PFSK-1 (cell line): Measurements from ENCODE around the gene SNX9.

Experiments used
- FOXP2 ChIP-seq: optimal IDR thresholded peaks from 2 replicates; pipeline ENCODE3; 2011; ENCODE audit warnings: borderline replicate concordance, control low read depth, inconsistent platforms; ENCODE audit not compliant: insufficient read depth; ENCODE audit errors: extremely low read length, extremely low read depth
- POLR2AphosphoS5 ChIP-seq: IDR thresholded peaks from 2 replicates; pipeline ENCODE4 v1.6.1; 2012; ENCODE audit warnings: low read depth, mild to moderate bottlenecking, control low read depth, low read length, moderate library complexity
- TAF1 ChIP-seq: IDR thresholded peaks from 2 replicates; pipeline ENCODE4 v1.6.1; 2012; ENCODE audit warnings: low read length, control low read depth, borderline replicate concordance; ENCODE audit not compliant: insufficient read depth
- TF ChIP-seq, protein P1 (sequence below), 2 experiments: IDR thresholded peaks; 2 replicates each; pipeline versions ENCODE4 v1.6.1 to v1.8.0; 2011 to 2012; ENCODE audit warnings: low read depth in 2 of 2, low read length in 2 of 2, control low read depth in 1 of 2, inconsistent platforms in 1 of 2, mild to moderate bottlenecking in 1 of 2, moderate library complexity in 1 of 2; ENCODE audit not compliant: insufficient read depth in 1 of 2

DNA sequence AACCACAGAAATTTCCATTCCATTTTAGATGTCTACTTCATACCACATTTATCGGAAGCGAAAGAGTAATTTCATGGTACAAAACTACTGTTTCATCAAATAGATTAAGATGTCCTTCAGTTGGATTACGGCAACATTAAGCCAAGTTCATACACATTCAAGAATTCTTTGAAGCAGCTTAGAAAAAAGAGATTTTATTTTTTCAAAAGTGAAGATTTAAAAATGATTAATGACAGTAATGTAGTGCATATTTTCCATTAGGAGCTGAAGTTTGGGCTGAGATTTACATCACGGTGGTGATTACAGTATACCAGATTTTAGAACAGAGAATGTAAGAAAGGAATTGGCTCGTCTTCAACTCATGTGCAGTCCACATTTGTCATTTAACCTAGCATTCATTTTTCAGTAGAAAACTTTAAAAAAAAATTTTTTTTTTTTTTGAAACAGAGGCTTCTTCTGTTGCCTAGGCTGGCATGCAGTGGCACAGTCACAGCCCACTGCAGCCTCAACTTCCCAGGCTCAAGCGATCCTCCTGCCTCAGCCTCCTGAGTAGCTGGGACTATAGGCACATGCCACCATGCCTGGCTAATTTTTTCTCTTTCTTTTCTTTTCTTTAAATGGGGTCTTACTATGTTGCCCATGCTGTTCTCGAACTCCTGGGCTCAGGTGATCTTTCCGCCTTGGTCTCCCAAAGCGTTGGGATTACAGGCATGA is 160.5 kb downstream of the SNX9 start:
- TF ChIP-seq POLR2AphosphoS5 (no peak), FOXP2 (no peak), TAF1 (no peak; the same call in 1 of the 2 replicates)
- TF ChIP-seq, protein P1, sequence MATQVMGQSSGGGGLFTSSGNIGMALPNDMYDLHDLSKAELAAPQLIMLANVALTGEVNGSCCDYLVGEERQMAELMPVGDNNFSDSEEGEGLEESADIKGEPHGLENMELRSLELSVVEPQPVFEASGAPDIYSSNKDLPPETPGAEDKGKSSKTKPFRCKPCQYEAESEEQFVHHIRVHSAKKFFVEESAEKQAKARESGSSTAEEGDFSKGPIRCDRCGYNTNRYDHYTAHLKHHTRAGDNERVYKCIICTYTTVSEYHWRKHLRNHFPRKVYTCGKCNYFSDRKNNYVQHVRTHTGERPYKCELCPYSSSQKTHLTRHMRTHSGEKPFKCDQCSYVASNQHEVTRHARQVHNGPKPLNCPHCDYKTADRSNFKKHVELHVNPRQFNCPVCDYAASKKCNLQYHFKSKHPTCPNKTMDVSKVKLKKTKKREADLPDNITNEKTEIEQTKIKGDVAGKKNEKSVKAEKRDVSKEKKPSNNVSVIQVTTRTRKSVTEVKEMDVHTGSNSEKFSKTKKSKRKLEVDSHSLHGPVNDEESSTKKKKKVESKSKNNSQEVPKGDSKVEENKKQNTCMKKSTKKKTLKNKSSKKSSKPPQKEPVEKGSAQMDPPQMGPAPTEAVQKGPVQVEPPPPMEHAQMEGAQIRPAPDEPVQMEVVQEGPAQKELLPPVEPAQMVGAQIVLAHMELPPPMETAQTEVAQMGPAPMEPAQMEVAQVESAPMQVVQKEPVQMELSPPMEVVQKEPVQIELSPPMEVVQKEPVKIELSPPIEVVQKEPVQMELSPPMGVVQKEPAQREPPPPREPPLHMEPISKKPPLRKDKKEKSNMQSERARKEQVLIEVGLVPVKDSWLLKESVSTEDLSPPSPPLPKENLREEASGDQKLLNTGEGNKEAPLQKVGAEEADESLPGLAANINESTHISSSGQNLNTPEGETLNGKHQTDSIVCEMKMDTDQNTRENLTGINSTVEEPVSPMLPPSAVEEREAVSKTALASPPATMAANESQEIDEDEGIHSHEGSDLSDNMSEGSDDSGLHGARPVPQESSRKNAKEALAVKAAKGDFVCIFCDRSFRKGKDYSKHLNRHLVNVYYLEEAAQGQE (IDR thresholded peaks at IDR 0.05; ENCODE audit: insufficient read depth in 1 of 2, low read depth in 2 of 2, low read length in 2 of 2), result no peak
